ENCODE measurements around the gene CNOT6L. TPM values are rescaled to one million over a fixed set of nuclear protein-coding genes. Genes with fewer than 3 reads are reported as not detected.

Gene CNOT6L
- total and polyA plus RNA-seq, 2 of the 13 experiments (the other 11 are each of a cell fraction or from before 2014, with no cell fraction given) = 7.9 to 13.5 TPM

- Histone ChIP-seq H3K27ac (ENCODE audit: extremely low read length, insufficient read depth, low read length) (no peak overlapping the region), H3K9me3 (ENCODE audit: low read length) (no peaks in the 10 kb centered on the region), H3K4me3 (replicated peaks in 1 of 3; ENCODE audit: insufficient read depth in 1 of 3, low read depth in 2 of 3, low read length in 3 of 3) (peak overlapping the region in 1 of 3 experiments; percentile 94; a peak in 1 of 6 replicates), H2AFZ (ENCODE audit: low read length) (no peak overlapping the region), H3K9ac (ENCODE audit: insufficient read depth, low read depth, low read length) (no peak overlapping the region), H3K4me1 (ENCODE audit: insufficient read depth, low read length) (peaks cover 13% of the 10 kb centered on the region), H4K20me1 (ENCODE audit: insufficient read depth, low read length) (no peaks in the 10 kb centered on the region), H3K79me2 (ENCODE audit: insufficient read depth, low read length) (peaks cover 23% of the 10 kb centered on the region), H3K36me3 (replicated peaks in 1 of 2; ENCODE audit: control insufficient read depth in 1 of 2, insufficient read depth in 2 of 2, low read length in 2 of 2) (no peaks in the 10 kb centered on the region), H3K4me2 (ENCODE audit: low read depth, low read length) (peak overlapping the region; percentile 90; the same call in 1 of the 2 replicates), H3K27me3 (ENCODE audit: control insufficient read depth in 1 of 2, insufficient read depth in 2 of 2, low read length in 2 of 2) (peaks cover 0 to 3% of the 10 kb centered on the region in 2 experiments; a peak in 1 of 5 replicates)
- WGBS (ENCODE audit: low lambda C conversion rate) = 9% methylated on average over 1 of the region's 1 CpG
- POLR2A ChIA-PET = no interaction called here
- in situ Hi-C loops (cut with HindIII; ENCODE audit: extremely low pct_ligation_motif_present, low pct_unique_long_range_greater_than_20kb) = no loop called here
- DNase-seq (ENCODE audit: low spot score) (no peak), ATAC-seq (no peak), FAIRE-seq (no peak)
- no TSS peak for BruUV-seq (replicated peaks)
- CTCF ChIA-PET (ENCODE audit: low intra/inter-chr PET ratio, low total read pairs) = no interaction called here
- intact Hi-C loops (cut with micrococcal nuclease; ENCODE audit: unreplicated experiment) = no loop called here
- TF ChIP-seq KAT7 (CRISPR knock-in tag; IDR thresholded peaks at IDR 0.05; ENCODE audit: borderline replicate concordance) (no peak), SIN3B (IDR thresholded peaks at IDR 0.05; ENCODE audit: low read length) (no peak), ZNF362 (CRISPR knock-in tag; IDR thresholded peaks at IDR 0.05; ENCODE audit: borderline replicate concordance) (no peak), HOXA3 (CRISPR knock-in tag; IDR thresholded peaks at IDR 0.05) (no peak), STAT5B (CRISPR knock-in tag; IDR thresholded peaks at IDR 0.05) (no peak), ZHX2 (IDR thresholded peaks at IDR 0.05; ENCODE audit: low read depth) (no peak), ZHX2 (CRISPR knock-in tag; IDR thresholded peaks at IDR 0.05; ENCODE audit: borderline replicate concordance) (no peak), KDM5B (CRISPR knock-in tag; IDR thresholded peaks at IDR 0.05; ENCODE audit: borderline replicate concordance) (no peak), ZNF263 (CRISPR knock-in tag; IDR thresholded peaks at IDR 0.05) (no peak), SMAD9 (CRISPR knock-in tag; IDR thresholded peaks at IDR 0.05) (no peak), CEBPB (IDR thresholded peaks at IDR 0.05; ENCODE audit: borderline replicate concordance, low read depth, low read length) (no peak)
Observed at GRCh38 chr4:77821775-77822174, 2.6 kb upstream of the CNOT6L start.
